ENCODE measurements around the gene LASP1NB.

Gene LASP1NB

DNA sequence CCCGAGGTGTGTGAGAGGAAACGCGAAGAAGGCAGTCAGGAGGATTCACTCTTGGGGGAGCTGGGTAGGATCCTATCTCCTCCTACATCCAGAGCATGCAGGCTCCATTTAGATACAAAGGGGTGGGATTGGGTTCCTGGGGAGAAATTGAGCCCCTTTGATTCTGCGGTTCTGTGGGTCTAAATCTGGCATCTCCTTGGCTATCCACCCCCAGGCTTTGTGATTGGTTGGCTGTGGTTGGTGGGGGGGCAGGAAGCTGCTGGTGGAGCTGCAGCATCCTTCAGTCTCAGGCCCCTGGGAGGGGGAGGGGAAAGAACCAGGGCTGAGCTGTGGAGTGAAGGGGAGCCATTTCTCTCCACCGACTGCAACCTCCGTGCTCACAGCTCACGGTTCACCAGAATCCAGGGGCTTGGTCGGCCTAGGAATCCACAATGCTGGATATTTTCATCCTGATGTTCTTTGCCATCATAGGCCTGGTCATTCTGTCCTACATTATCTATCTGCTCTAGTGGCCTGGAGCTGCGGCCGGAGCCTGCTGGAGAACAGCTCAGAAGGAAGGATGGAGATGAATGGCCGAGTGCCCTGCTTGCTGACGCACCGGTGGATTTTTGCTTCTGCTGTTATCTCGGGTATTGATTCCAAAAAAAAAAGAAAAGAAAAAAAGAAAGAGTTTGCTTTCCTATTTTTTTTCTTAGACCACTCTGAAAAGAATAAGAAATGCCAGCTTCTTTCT is at the start of gene LASP1NB:
LASP1NB (plus strand) TSS at position 352 of the 733 bp plus-strand sequence.
- DNase-seq: no peak

DNA sequence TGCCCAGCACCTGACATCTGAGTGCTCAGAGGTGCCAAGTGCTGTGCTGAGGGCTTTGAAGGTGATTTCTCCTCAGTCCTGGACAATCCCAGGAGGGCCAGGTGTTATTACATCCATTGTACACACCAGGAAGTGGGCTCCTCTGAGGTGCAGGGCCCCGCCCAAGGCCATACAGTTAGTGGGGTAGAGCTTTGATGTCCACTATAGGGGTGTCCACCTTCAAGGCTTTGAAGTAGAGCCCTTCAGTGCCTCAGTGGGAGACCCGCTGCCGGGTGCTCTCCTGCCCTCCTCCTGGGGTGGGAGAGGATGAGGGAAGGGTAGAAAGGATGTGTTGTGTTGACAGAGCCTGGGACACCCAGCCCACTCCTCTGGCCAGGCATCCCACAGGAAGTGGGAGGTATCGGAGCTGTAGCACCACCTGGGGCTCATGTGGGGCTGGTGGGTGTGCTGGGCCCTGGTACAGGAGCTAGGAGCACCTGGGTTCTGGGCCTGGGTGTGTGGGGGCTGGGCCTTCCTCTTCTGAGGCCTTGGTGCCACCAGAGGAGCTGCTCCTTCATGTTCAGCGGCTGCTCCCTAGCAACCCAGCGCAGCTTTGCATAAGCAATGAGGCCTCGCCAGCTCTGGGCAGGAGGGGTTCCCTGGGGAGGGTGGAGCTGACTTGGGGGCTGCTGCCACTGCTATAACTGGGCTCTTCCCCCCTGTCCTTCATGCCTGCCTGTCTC is 48.1 kb upstream of the LASP1NB start:
- DNase-seq: no peak

DNA sequence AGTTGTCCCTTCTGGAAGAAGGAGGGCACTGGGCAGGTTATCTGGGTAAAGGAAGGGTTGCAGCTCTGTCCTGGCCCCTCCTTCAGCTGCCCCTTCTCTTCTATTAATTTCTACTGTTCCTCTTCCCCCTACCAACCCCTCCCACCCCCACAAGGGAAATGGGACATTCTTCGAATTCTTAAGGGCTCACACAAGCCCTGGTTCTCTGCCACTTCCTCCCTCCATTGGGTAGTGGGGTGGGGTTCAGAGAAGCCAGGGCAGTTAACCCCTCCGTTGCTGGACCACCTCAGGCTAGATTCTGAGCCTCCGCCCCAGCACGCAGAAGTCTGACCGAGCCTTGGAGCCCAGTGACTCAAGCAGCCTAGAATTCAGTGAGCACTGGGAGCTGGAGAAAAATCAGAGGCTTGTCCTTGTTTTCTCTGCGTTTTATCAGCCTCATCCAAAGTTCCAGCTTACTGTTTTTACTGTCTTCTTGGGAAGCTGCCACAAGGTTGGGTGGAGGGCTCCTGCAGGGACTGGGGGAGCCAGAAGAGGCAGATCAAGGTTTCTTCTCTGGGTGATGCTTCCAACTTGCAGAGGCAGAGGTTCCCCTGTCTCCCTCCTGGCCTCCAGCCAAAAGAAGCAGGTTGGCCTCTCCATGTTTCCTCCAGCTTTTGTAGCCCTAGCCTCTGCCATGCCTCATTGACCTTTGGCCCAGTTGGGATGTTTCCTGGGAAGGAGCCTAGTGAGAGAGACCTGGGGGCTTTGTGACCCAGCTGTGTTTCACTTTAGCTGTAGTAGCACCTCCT is 45.3 kb upstream of the LASP1NB start:
- peak; percentile 60 for DNase-seq

DNA sequence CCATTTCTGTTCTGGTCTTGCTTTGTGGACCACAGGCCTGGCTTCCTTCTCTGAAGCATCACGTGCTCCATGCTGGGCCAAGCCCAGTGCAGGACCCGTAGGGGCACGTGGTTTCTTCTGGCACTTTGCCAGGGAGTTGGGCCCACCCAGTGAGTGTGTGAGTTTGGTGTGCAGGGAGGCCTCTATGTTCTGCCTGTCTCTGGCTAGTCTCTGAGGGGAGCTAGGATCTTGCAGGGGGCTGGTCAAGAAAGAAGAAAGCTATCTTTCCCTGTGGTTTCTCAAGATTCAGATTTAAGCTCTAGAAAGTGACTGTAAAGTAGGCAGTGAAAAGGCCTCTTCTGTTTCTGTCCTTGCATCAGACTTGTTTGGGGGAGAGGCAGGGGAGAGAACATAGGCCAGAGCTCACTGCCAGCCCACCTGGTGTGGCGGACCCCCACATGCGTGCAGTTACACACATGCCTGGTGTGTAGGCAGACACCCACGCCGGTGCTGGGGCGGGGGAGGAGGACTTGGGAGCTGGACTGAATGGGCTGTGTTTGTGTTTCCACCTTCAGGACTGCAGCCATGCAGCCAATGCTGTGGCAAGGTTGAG is 43.7 kb upstream of the LASP1NB start:
- no peak for DNase-seq

DNA sequence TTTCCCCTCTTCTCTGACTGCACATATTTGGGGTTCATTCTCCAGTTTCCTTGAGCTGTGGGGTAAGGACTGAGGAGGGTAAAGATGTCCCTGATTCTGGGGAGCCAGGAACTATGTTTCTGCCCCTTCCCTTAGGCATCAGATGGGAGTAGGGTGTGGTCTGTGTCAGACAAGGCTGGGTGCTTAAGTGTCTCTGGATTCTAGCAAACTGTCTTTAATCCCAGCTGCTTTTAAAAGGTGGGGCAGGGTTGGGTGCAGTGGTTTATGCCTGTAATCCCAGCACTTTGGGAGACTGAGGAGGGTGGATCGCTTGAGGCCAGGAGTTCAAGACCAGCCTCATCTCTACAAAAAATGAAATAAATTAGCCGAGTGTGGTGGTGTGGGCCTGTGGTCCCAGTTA is 42.5 kb upstream of the LASP1NB start:
- DNase-seq: no peak

DNA sequence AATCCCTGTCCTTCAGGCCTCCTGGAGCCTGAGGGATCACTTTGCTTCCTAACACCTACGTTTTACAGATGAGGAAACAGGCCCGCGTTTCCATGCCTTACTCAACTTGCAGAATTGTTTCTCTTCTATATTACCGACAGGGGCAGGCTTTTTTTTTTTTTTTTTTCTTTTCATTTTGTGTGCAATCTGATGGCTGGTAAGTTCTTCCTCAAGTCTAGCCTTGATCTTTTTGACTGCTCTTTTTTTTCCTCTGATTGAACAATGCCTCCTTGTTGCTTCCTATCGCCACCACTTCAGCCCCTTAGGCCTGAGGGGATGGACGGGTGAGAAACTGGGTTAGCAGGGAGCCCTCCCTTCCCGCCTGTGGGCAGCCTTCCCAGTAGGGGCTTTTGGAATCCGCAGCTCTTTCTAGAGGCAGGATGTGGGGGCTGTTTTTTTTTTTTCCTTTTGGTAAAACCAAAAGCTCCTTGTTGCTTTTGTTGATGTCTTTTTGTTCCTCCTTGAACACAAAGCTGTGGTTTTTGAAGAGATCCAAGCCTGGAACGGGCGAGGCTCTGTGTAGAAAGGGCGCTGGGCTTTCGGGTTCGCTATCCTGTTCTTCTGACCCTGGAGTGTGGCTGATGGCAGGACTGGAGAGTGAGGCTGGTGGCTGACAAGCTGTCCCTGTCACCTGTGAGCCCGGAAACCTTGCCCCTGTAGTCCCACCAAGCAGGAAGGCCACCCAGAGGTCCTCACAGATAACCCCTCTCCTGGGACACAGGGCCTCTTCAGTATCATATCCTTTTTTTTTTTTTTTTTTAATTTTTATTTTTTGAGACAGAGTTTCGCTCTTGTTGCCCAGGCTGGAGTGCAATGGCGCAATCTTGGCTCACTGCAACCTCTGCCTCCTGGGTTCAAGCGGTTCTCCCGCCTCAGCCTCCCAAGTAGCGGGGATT is 41.6 kb upstream of the LASP1NB start:
- DNase-seq: no peak

DNA sequence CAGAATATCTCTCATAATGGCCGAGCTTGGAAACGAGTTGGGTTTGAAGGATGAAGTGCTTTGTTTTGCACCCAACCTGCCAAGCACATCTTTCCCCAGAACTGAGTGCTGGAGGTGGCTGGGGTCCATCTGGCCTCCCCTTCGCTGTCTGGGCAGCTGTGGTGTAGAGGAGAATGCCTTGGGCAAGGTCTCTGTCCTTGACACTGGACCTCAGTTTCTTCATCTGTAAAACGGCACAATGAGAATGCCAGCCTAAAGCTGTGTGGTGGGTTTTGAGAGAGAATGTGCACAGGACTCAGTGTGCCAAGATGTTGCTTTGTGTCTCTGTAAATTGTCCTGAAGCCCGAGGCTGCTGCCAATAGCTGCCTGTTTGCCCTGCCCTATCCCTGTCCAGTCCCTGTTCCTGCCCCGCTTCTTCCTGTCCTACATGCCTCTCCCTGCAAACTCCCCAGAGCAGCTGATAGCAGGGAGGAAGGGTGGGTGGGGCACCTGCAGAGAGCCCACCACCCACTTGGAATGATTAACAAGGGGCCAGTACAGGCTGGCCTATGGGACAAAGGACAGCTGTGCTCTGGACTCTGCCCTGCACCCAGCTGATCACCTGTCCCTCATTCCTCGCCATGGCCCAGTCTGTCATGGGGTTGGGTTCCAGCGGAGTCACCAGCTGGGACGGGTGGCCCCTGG is 40.2 kb upstream of the LASP1NB start:
- DNase-seq: no peak

DNA sequence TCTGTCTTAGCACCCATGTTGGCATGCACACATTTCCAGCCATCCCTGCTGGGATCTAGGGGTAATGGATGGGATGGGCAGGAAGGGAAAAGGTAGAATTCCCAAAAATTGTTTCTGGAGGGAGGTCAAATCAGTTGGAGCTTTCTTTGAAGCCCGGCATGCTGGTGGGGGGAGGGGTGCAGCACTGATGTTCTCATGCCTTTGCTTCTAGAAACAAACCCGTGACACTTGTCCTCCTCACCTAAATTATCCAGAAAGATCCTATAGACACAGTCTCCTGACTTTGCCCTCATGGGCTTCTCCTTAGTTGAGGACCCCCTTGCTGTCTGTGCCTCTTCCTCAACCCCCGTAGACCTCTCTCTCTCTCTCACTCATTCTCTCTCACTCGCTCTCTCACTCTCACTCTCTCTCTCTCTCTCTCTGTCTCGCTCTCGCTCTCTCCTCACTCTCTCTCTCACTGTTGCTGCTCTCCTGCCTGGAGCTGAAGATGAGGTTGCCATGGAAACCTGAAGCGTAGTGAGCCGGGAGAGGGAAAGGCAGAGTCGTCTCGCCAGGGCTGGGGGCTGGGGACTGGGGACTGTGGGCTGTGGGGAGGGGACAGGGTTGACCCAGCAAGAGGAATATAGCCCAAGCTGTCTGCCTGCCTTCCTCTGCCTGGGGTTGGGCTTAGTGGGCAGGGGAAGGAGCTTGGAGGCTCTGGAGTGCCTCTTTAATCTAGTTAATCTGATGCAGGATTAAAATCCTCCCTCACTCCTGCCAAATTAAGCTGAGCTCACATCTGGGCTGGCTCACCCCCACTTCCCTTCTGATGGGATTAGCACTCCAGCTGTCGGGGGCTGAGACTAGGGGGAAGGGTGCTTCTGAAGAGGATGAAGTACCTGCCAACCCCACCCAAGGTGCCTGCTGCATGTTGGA is 39.4 kb upstream of the LASP1NB start:
- no peak for DNase-seq

DNA sequence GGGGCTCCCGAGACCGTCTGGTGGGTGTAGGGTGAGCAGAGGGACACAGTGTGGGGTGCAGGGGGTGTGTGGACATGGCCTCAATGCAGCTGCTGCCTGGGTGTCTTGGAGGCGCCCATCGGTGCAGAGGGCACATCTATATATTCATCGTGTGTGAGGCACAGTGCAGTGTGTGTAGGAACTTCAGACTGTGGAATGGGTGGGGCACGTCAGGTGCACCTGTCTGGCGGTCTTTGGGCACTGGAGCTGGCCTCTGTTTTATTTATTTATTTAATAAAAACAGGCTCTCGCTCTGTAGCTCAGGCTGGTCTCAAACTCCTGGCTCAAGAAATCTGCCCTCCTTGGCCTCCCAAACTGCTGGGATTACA is 38.8 kb upstream of the LASP1NB start:
- no peak for DNase-seq

DNA sequence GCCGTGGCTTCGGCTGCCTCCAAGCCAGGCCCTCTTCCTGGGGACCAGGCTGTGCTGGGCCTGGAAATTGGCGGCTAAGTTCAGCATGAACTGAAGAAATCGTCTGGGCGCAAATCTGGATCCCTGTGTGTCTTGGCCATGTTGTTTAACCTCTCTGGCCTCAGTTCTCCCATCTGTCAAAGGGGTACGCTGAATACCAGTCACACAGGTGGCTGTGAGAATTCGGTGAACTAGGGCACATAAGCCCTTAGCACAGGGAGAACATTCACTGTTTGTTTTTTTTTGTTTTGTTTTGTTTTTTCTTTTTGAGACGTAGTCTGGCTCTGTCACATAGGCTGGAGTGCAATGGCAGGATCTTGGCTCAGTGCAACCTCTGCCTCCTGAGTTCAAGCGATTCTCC is 36.6 kb upstream of the LASP1NB start:
- DNase-seq: no peak

DNA sequence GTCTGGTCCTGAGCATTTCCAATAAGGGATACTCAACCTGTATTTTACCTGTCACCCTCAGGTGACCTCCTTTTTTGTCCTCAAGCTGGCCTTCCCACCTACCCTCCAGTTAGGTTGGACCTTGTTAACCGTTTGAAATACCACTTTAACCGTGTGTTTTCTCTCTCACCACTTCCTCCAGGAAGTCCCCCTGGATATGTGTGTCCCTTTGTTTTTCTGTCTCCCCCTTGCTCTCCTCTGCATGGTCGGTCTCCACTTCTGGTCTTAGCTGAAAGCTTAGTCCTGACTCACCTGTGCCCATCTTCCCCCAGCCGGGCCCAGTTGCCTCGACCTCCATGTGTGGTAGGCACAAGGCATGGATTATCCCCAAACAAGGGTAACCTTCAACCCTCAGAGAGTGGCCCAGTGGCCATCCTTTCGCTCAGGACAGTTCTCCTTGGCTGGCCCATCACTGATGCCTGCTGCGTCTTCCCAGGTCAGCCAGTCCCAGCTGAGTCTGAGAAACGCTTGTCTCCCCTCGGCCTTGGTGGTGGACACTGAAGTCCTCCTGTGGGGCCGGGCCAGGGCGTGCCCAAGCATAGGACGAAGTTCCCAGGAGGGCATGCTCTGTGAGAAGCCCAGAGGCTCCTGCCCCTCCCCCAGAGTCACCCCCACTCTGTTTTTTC is 35.5 kb upstream of the LASP1NB start:
- no peak for DNase-seq

DNA sequence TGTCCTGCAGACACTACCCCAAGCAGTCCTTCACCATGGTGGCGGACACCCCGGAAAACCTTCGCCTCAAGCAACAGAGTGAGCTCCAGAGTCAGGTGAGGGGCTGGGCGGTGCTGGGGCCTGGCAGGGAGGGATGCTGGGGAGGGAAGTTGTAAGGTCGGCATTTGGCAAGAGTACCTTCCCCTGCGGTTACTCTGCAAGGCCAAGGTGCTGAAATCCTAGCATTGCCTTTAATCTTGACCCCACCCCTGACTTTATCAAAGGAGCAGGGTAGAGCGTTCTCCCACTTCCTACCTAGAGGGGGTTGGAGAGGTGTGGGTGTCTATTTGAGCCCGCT is 35.0 kb upstream of the LASP1NB start:
- no peak for DNase-seq

DNA sequence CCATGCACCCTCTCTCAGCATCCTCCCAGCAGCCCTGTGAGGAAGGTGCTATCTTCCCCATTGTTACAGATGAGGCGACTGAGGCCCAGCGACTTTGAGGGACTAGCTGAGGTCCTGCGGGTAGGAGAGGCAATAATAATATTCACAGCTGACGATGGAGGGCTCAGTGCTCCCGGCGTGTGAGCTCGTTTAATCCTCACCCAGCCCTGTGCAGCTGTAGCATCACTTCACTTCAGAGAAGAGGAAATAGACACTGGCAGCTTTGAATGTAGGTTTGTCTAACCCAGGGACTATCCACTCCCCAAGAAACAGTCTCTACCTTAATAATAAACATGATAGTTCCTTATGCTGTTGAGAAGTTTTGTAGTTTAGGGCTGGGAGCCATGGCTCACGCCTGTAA is 34.0 kb upstream of the LASP1NB start:
- DNase-seq: no peak

DNA sequence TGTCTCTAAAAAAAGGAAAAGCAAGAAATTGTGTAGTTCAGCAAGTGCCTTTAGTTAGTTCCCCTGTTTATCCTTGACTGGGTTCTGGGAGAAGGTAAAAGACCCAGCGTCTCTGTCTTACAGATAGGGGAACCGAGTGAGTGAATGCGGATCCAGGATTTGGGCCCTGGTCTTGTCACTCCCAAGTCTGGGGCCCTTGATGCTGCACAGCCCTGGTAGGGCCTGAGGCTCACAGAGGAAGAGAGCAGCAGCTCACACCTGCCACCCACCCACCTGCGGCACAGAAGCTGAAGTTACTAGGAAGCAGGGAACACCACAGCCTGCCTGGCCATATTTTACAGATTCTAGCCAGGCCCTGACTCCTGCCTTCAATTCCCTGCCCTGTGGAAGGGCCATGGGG is 33.3 kb upstream of the LASP1NB start:
- DNase-seq: no peak

DNA sequence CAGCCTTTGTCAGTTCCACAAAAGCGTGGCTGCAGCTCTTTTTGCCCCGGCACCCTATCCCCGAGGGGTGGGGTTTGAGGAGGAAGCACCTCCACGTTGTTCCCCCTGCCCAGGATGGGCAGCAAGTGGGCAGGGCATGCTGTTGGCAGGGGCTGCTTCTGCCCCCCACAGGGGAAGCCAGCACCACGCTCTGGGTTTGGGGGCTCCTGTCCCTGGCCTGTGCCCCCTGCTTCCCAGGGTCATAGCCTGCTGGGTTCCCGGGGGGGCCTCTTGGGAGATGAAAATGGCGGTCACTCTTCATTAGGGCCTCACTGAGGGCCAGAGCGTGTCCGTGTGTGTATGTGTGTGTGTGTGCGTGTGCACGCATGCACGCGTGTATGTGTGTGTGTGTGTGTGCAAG is 32.8 kb upstream of the LASP1NB start:
- DNase-seq: no peak

DNA sequence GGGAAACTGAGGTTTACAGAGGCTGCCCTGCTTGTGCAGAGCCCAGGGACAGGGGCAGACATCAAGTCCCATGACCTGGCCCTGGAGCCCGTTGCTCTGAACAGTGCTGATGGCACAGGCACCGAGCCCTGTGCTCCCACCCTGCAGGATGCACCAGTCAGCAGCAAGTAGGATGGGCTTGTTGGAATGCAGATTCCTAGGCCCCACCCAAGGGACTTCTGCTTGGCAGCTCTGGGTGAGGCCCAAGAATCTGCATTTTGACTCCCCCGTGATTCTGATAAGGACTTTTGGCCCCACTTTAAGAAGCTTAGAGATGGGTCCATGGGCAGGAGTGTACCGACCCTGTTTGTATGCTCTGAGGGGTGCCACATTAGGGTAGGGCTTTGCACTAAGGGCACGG is 32.3 kb upstream of the LASP1NB start:
- no peak for DNase-seq

DNA sequence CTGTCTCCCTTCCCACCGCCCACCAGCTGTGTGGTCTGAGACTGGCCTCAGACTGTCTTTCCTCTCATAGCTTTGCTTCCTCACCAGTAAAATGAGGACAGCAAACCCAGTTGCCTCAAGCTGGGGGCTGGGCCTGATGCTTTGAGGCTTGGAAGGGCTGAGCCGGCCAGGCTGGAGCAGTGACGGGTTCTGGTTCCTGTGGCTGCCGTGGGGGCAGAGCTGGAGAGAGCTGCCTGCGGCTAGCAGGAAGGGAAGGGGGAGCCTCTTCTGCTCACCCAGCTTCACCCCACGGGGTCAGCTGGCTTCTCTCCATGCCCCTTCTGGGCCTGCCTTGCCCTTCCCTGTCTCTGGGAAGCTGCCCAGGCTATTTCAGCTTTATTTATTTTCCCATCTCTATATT is 31.8 kb upstream of the LASP1NB start:
- no peak for DNase-seq

DNA sequence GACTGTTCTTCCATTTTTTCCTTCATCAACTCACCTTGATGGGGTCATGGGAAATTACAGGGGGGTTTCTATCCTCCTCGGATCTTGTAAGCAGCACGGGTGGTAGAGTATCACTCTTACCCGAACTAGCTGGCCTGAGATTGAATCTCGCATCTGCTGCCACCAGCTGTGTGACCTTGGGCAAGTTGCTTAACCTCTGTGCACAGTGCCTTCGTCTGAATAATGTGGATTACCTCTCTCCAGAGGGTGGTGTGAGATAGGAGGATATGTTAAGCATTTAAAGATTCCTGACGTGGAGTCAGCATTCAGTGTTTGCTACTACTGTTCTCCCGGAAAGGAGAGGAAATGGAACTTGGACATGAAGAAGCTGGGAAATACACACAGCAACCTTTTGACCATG is 31.1 kb upstream of the LASP1NB start:
- no peak for DNase-seq

DNA sequence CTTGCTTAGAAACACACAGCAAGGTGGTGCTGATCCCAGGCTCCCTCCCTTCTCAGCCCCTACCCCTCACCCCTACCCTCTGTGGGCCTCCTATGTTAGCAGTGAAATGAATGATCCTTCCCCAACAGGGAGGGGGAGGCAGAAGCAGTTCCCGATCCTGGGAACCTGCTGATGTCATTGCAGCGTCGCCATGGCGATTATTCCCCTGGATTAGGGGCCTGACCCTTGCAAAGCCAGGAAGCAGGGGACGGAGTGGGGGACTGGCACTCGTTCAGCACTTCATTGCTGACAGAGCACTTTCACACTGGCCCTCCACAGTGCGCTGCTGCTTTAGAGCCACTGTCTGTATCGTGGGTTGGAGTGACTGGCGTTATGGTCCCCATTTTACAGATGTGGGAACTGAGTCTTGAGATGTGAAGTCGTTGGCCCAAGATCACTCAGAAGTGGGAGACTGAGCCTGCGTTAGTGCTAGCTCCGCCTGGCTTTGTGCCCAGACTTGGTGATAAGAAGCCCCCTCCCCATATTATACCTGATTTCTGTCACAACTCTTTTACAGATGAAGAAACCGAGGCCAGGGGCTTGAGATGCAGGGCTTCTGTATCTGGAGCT is 29.0 kb upstream of the LASP1NB start:
- DNase-seq: no peak

DNA sequence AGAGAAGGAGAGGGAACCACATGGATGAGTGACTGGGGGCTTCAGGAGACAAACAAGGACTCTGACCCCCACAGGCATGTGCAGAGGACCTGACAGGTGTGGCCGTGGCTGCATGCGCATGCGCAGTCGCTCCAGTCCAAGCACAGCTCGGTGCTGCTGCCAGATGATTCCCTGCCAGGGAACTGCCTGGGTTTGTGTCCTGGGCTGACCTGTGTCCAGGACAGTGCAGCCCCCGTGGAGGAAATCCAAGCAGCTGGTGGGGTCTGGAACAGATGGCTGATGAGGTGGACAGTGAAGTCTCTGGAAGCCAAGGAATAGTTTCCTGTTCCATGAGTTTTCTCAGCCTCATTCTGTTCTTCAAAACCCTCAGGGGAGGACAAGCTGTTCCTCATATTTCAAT is 28.2 kb upstream of the LASP1NB start:
- DNase-seq: no peak

All from amniotic stem cell (primary cell).